ENCODE data around the gene SUSD5.
"Not testable (repeated sequence)": the region's sequence is repeated elsewhere in the genome, so short reads cannot be mapped to it uniquely, and the experiment has no call there.

SUSD5 gene

DNA sequence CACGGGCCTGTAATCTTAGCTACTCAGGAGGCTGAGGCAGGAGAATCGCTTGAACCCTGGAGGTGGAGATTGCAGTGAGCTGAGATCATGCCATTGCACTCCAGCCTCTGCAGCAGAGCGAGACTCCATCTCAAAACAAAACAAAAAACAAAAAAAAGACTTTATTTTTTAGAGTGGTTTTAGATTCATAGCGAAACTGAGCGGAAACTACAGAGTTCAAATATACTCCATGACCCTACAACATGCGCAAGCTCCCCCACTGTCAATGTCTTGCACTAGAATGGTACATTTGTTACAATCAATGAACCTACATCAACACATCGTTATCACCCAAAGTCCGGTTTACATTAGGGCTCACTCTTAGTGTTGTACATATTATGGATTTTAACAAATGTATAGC, 107.0 kb downstream of the SUSD5 start:
- DNase-seq = no peak

- DNase-seq = not testable (repeated sequence)
These were observed 111.8 kb downstream of the SUSD5 start for GRCh38 chr3:33106854-33107253.

- no peak for DNase-seq
These were observed 113.2 kb downstream of the SUSD5 start for GRCh38 chr3:33105341-33105948.

DNA sequence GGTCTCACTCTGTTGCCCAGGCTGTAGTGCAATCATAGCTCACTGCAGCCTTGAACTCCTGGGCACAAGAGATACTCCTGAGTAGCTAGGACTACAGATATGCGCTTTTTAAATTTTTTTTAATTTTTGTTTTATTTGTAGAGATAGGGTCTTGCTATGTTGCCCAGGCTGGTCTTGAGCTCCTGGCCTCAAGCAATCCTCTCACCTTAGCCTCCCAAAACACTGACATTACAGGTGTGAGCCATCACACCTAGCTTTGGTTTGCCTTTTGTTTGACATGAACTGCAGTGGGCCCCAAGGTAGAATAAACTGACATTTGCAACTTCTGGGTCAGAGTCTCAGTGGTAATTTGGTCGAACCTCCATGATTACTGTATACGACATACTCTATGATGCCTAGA, 113.8 kb downstream of the SUSD5 start:
- no peak for DNase-seq

- DNase-seq = no peak
These were observed 115.1 kb downstream of the SUSD5 start for GRCh38 chr3:33103480-33103879.

- no peak for DNase-seq
These were observed 115.6 kb downstream of the SUSD5 start for GRCh38 chr3:33103034-33103433.

DNA sequence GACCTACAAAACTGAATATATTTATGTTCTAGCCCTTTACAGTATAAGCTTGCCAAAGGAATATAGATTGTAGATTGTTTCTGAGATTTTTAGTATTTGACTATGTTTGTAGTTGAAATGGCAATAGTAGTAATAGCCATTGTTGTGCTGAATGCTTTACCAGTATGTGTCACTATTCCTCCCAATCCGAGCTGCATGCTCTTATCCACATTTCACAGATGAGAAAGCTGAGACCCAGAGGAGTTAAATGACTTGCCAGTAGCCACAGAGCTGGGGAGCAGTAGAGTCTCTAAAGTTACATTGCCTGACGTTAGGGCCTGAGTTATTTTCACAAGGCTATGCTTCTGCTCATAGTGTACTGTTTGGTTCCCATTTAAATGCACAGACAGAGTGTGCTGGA, 118.4 kb downstream of the SUSD5 start:
- DNase-seq = no peak
